Activated CD8-positive, alpha-beta memory T cell treated with anti-CD3 and anti-CD28 coated beads, Interleukin-2, amount 50 U/mL, for 24 hours (primary cell): ENCODE data around the gene FAM171A1.

ENCODE experiments used
- DNase-seq: peaks from one replicate; pipeline ENCODE4 v3.0.0-alpha.2; 2020; ENCODE audit errors: extremely low read depth

FAM171A1 gene

GRCh38 chr10:15169555-15170401, 201.3 kb downstream of the FAM171A1 start:
- DNase-seq, result no peak

- peak; percentile 89 for DNase-seq
These were observed 202.1 kb downstream of the FAM171A1 start for GRCh38 chr10:15168786-15169554.

GRCh38 chr10:15168291-15168785, 202.8 kb downstream of the FAM171A1 start, which contains the start of gene NMT2:
TSS of gene NMT2 (minus strand) at chr10:15168693. CDS start at chr10:15168612, 81 bp downstream.
- DNase-seq, result no peak

GRCh38 chr10:15167411-15168290, 203.4 kb downstream of the FAM171A1 start:
- DNase-seq, result no peak

DNA sequence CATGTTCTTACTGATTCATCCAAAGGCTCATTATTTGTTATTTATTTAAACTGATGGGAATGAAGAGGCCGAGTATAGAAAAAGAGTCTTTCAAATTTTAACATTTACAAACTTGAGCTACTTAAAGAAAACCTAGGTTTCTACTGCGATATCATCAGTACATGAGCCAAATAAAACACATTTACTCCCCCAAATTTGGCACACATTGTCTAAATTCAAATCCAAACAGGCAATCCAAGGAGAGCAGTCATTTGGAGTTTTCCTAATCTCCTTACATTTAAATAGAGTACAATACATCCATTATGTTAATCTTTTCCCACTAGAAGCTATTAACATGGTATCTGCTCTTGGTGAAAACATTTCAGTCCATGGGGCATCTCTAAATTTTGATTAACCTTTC, 204.8 kb downstream of the FAM171A1 start:
- no peak for DNase-seq

- DNase-seq, result no peak
These were observed 207.7 kb downstream of the FAM171A1 start for GRCh38 chr10:15163253-15163828.
